T-cell (primary cell): ENCODE measurements around the gene ARHGAP32. TPM values are rescaled to one million over a fixed set of nuclear protein-coding genes. Genes with fewer than 3 reads are reported as not detected.

Experiments
- ATAC-seq, 4 experiments: fragments of 200-7000 bp in 3 of 4; fragments of 150-1000 bp in 1 of 4; cut with Tn5 transposase; replicated peaks in 1 of 4; 1 replicate in 3 of 4; 2 replicates in 1 of 4; pipeline ENCODE4 v1.10.0; 2021; ENCODE audit warnings: moderate library complexity in 3 of 4, mild to moderate bottlenecking in 2 of 4, moderate number of reproducible peaks in 1 of 4
- CTCF ChIA-PET, 2 donors: fragments of 300-600 bp; sonication (Branson Sonifier 250); formaldehyde crosslinking; loops; one replicate each; lab custom pipeline; 2022; ENCODE audit warnings: antibody characterized with exemption in 2 of 2; lab: Charles Lee
- POLR2A ChIA-PET, 2 donors: fragments of 300-600 bp; sonication (Branson Sonifier 250); formaldehyde crosslinking; loops; one replicate each; lab custom pipeline; 2022; ENCODE audit warnings: antibody characterized with exemption in 2 of 2; lab: Charles Lee
- DNase-seq, 35 experiments: peaks; one replicate each; pipeline versions ENCODE4 v3.0.0 to v3.0.0-alpha.2; 2013 to 2023
- H3K27ac ChIP-seq: one replicate; pipeline ENCODE4 v1.5.1; 2013; ENCODE audit warnings: low read length
- H3K27me3 ChIP-seq, 2 experiments: replicated peaks in 1 of 2; 1 replicate in 1 of 2; 2 replicates in 1 of 2; pipeline versions ENCODE4 v1.6.1 to v1.7.0; 2013; ENCODE audit warnings: low read length in 1 of 2, mixed read lengths in 1 of 2; ENCODE audit not compliant: control insufficient read depth in 2 of 2, insufficient read depth in 2 of 2; ENCODE audit errors: extremely low read depth in 1 of 2
- H3K36me3 ChIP-seq, 2 donors: 1 replicate in 1 of 2; 2 replicates in 1 of 2; pipeline versions ENCODE4 v1.6.1 to v1.7.0; 2013; ENCODE audit warnings: low read length in 1 of 2; ENCODE audit not compliant: control insufficient read depth in 2 of 2, insufficient read depth in 1 of 2; ENCODE audit errors: extremely low read depth in 1 of 2
- H3K4me1 ChIP-seq, 2 experiments: 1 replicate in 1 of 2; 2 replicates in 1 of 2; pipeline versions ENCODE4 v1.6.1 to v1.7.0; 2013; ENCODE audit warnings: low read length in 2 of 2, mixed read lengths in 1 of 2; ENCODE audit not compliant: insufficient read depth in 2 of 2, control insufficient read depth in 1 of 2; ENCODE audit errors: extremely low read depth in 1 of 2
- H3K4me3 ChIP-seq, 2 donors: 1 replicate in 1 of 2; 2 replicates in 1 of 2; pipeline versions ENCODE4 v1.5.1 to v1.7.0; 2013; ENCODE audit warnings: mild to moderate bottlenecking in 2 of 2, low read length in 1 of 2, moderate library complexity in 1 of 2; ENCODE audit not compliant: control insufficient read depth in 1 of 2; ENCODE audit errors: extremely low read depth in 1 of 2
- H3K9me3 ChIP-seq: 2 replicates; pipeline ENCODE4 v1.7.0; 2013
- H3K27ac Mint-ChIP-seq, 2 donors: one replicate each; pipeline ENCODE4 v1.8.0; 2020 to 2021; ENCODE audit warnings: mild to moderate bottlenecking in 2 of 2, mixed read lengths in 2 of 2
- H3K27me3 Mint-ChIP-seq, 2 donors: one replicate each; pipeline ENCODE4 v1.8.0; 2021 to 2022; ENCODE audit warnings: mixed read lengths in 2 of 2
- H3K36me3 Mint-ChIP-seq: one replicate; pipeline ENCODE4 v1.8.0; 2021; ENCODE audit warnings: mixed read lengths
- H3K4me1 Mint-ChIP-seq, 3 donors: one replicate each; pipeline ENCODE4 v1.8.0; 2020 to 2022; ENCODE audit warnings: mixed read lengths in 3 of 3, mild to moderate bottlenecking in 1 of 3
- H3K4me3 Mint-ChIP-seq, 3 donors: one replicate each; pipeline ENCODE4 v1.8.0; 2020 to 2022; ENCODE audit warnings: mild to moderate bottlenecking in 3 of 3, mixed read lengths in 3 of 3, moderate library complexity in 3 of 3
- H3K9me3 Mint-ChIP-seq, 3 donors: one replicate each; pipeline ENCODE4 v1.8.0; 2020 to 2022; ENCODE audit warnings: mixed read lengths in 3 of 3
- WGBS: methylation state at CpG from one replicate; pipeline ENCODE4 v1.1.5; 2013; ENCODE audit warnings: missing lambda C conversion rate; ENCODE audit not compliant: insufficient coverage; 5-methylcytosine and 5-hydroxymethylcytosine counted together
- total RNA-seq, 35 experiments: library from RNA in 6 of 35; stranded (reverse) in 6 of 35; fragments of 120-200 nt in 1 of 35; gene quantifications; one replicate each; pipeline versions ENCODE4 v1.2.1 to v1.2.4 and lab custom pipeline; 2013 to 2026

Gene ARHGAP32
- total RNA-seq, 5 donors from 2014 or later (not counting 1 experiment from before 2014, with no cell fraction given): 4.4 to 7.8 (median 6.5) TPM

GRCh38 chr11:128941573-128942271 is 250.4 kb downstream of the ARHGAP32 start:
- POLR2A ChIA-PET: no interaction called here
- no peaks in the 10 kb centered on the region for H3K9me3 Mint-ChIP-seq
- no peak overlapping the region for H3K27ac Mint-ChIP-seq

GRCh38 chr11:128941110-128941509 is 251.0 kb downstream of the ARHGAP32 start:
- H3K27ac Mint-ChIP-seq: no peak overlapping the region
- POLR2A ChIA-PET: no interaction called here
- H3K4me3 Mint-ChIP-seq: no peak overlapping the region
- H3K4me1 Mint-ChIP-seq: no peaks in the 10 kb centered on the region
- Histone ChIP-seq H3K27me3 (peaks cover 0 to 29% of the 10 kb centered on the region in 2 experiments), H3K36me3 (no peaks in the 10 kb centered on the region), H3K4me3 (no peak overlapping the region), H3K27ac (no peak overlapping the region), H3K9me3 (no peaks in the 10 kb centered on the region), H3K4me1 (no peaks in the 10 kb centered on the region)
- ATAC-seq (no peak), DNase-seq (no peak)
- H3K36me3 Mint-ChIP-seq: no peaks in the 10 kb centered on the region
- CTCF ChIA-PET: interaction anchor here in 1 of 2 donors (0.9 kb wide), 1 partner anchor 35 kb away, joined by 3 read pairs; no protein-coding TSS in a partner anchor
- WGBS: 71% methylated on average over 5 of the region's 8 CpGs
- H3K9me3 Mint-ChIP-seq: no peaks in the 10 kb centered on the region
- peaks cover 3 to 22% of the 10 kb centered on the region in 2 donors for H3K27me3 Mint-ChIP-seq

More at GRCh38 chr11:128941573-128942271, 250.4 kb downstream of the ARHGAP32 start:
- Histone ChIP-seq H3K4me1 (no peaks in the 10 kb centered on the region), H3K27me3 (peaks cover 0 to 29% of the 10 kb centered on the region in 2 experiments), H3K9me3 (no peaks in the 10 kb centered on the region), H3K36me3 (no peaks in the 10 kb centered on the region), H3K4me3 (no peak overlapping the region), H3K27ac (no peak overlapping the region)
- WGBS: 64% methylated on average over 9 of the region's 14 CpGs
- no peak overlapping the region for H3K4me3 Mint-ChIP-seq
- peaks cover 3 to 22% of the 10 kb centered on the region in 2 donors for H3K27me3 Mint-ChIP-seq
- CTCF ChIA-PET: no interaction called here
- H3K4me1 Mint-ChIP-seq: no peaks in the 10 kb centered on the region
- H3K36me3 Mint-ChIP-seq: no peaks in the 10 kb centered on the region
- DNase-seq (no peak), ATAC-seq (no peak)

GRCh38 chr11:128940603-128941002 is 251.5 kb downstream of the ARHGAP32 start:
- Mint-ChIP-seq H3K4me3 (no peak overlapping the region), H3K36me3 (no peaks in the 10 kb centered on the region), H3K27ac (no peak overlapping the region), H3K4me1 (no peaks in the 10 kb centered on the region), H3K9me3 (no peaks in the 10 kb centered on the region), H3K27me3 (peaks cover 3 to 21% of the 10 kb centered on the region in 2 donors)
- no peak overlapping the region for H3K4me3 ChIP-seq
- ChIA-PET POLR2A (no interaction called here), CTCF (interaction anchor here in 1 of 2 donors (0.9 kb wide), 1 partner anchor 34 kb away, joined by 3 read pairs; no protein-coding TSS in a partner anchor)
- H3K27ac ChIP-seq: no peak overlapping the region
- WGBS: 94% methylated on average over 9 of the region's 15 CpGs
- H3K4me1 ChIP-seq: no peaks in the 10 kb centered on the region
- no peaks in the 10 kb centered on the region for H3K36me3 ChIP-seq
- no peaks in the 10 kb centered on the region for H3K9me3 ChIP-seq
- no peak for ATAC-seq
- H3K27me3 ChIP-seq: peaks cover 0 to 29% of the 10 kb centered on the region in 2 experiments
- DNase-seq: no peak

- Mint-ChIP-seq H3K4me1 (no peaks in the 10 kb centered on the region), H3K4me3 (no peak overlapping the region), H3K27me3 (peaks cover 3 to 18% of the 10 kb centered on the region in 2 donors), H3K27ac (no peak overlapping the region), H3K36me3 (no peaks in the 10 kb centered on the region), H3K9me3 (no peaks in the 10 kb centered on the region)
- DNase-seq: no peak
- Histone ChIP-seq H3K36me3 (no peaks in the 10 kb centered on the region), H3K4me3 (no peak overlapping the region), H3K4me1 (no peaks in the 10 kb centered on the region), H3K27ac (no peak overlapping the region), H3K9me3 (no peaks in the 10 kb centered on the region), H3K27me3 (peaks cover 0 to 29% of the 10 kb centered on the region in 2 experiments)
- no peak for ATAC-seq
- POLR2A ChIA-PET: no interaction called here
- 81% methylated on average over 3 of the region's 5 CpGs for WGBS
- CTCF ChIA-PET: no interaction called here
Measured at GRCh38 chr11:128940156-128940555, 252.0 kb downstream of the ARHGAP32 start.

GRCh38 chr11:128939591-128939990 is 252.5 kb downstream of the ARHGAP32 start:
- Histone ChIP-seq H3K27ac (no peak overlapping the region), H3K4me3 (no peak overlapping the region), H3K4me1 (no peaks in the 10 kb centered on the region), H3K27me3 (peaks cover 0 to 29% of the 10 kb centered on the region in 2 experiments), H3K36me3 (no peaks in the 10 kb centered on the region), H3K9me3 (no peaks in the 10 kb centered on the region)
- DNase-seq (no peak), ATAC-seq (no peak)
- H3K4me3 Mint-ChIP-seq: no peak overlapping the region
- ChIA-PET CTCF (no interaction called here), POLR2A (no interaction called here)
- 90% methylated on average over 8 of the region's 11 CpGs for WGBS
- no peaks in the 10 kb centered on the region for H3K9me3 Mint-ChIP-seq
- H3K36me3 Mint-ChIP-seq: no peaks in the 10 kb centered on the region
- peaks cover 3 to 14% of the 10 kb centered on the region in 2 donors for H3K27me3 Mint-ChIP-seq
- H3K4me1 Mint-ChIP-seq: no peaks in the 10 kb centered on the region
- no peak overlapping the region for H3K27ac Mint-ChIP-seq

- no peaks in the 10 kb centered on the region for H3K4me1 ChIP-seq
- no peaks in the 10 kb centered on the region for H3K36me3 Mint-ChIP-seq
- H3K27ac ChIP-seq: no peak overlapping the region
- POLR2A ChIA-PET: interaction anchor here in 1 of 2 donors (0.6 kb wide), 1 partner anchor 1097 kb away, joined by 3 read pairs; no protein-coding TSS in a partner anchor
- no peak overlapping the region for H3K4me3 Mint-ChIP-seq
- H3K4me1 Mint-ChIP-seq: no peaks in the 10 kb centered on the region
- no peak overlapping the region for H3K4me3 ChIP-seq
- no peaks in the 10 kb centered on the region for H3K36me3 ChIP-seq
- CTCF ChIA-PET: interaction anchor here in 1 of 2 donors (0.6 kb wide), 2 partner anchors 479 to 900 kb away, joined by 3 read pairs; no protein-coding TSS in a partner anchor
- H3K9me3 Mint-ChIP-seq: no peaks in the 10 kb centered on the region
- H3K27me3 ChIP-seq: peaks cover 0 to 27% of the 10 kb centered on the region in 2 experiments
- peaks cover 0 to 6% of the 10 kb centered on the region in 2 donors for H3K27me3 Mint-ChIP-seq
- no peaks in the 10 kb centered on the region for H3K9me3 ChIP-seq
- ATAC-seq (no peak), DNase-seq (no peak)
- WGBS: 85% methylated on average over 14 of the region's 16 CpGs
- no peak overlapping the region for H3K27ac Mint-ChIP-seq
Measured at GRCh38 chr11:128938156-128938885, 253.8 kb downstream of the ARHGAP32 start.
